Stimulated activated memory B cell treated with anti-CD40 and anti-IgM and Interleukin-4, amounts not matched to agents 10 μg/mL and 1 μg/mL and 100 μg/mL, for 72 hours (primary cell): Measurements from ENCODE around the gene ITGAE.

Source experiments
- ATAC-seq: fragments of 150-1000 bp; cut with Tn5 transposase; 2 replicates; pipeline ENCODE4 v1.10.0; 2021
- H3K27ac Mint-ChIP-seq: one replicate; pipeline ENCODE4 v1.8.0; 2022; ENCODE audit warnings: mild to moderate bottlenecking, mixed read lengths
- H3K27me3 Mint-ChIP-seq: one replicate; pipeline ENCODE4 v1.8.0; 2022; ENCODE audit warnings: mixed read lengths
- H3K36me3 Mint-ChIP-seq: one replicate; pipeline ENCODE4 v1.8.0; 2022; ENCODE audit warnings: mixed read lengths
- H3K4me1 Mint-ChIP-seq: one replicate; pipeline ENCODE4 v1.8.0; 2022; ENCODE audit warnings: mixed read lengths
- H3K4me3 Mint-ChIP-seq: one replicate; pipeline ENCODE4 v1.8.0; 2022; ENCODE audit warnings: mild to moderate bottlenecking, moderate library complexity, mixed read lengths
- H3K9me3 Mint-ChIP-seq: one replicate; pipeline ENCODE4 v1.8.0; 2022; ENCODE audit warnings: mixed read lengths

Gene ITGAE

DNA sequence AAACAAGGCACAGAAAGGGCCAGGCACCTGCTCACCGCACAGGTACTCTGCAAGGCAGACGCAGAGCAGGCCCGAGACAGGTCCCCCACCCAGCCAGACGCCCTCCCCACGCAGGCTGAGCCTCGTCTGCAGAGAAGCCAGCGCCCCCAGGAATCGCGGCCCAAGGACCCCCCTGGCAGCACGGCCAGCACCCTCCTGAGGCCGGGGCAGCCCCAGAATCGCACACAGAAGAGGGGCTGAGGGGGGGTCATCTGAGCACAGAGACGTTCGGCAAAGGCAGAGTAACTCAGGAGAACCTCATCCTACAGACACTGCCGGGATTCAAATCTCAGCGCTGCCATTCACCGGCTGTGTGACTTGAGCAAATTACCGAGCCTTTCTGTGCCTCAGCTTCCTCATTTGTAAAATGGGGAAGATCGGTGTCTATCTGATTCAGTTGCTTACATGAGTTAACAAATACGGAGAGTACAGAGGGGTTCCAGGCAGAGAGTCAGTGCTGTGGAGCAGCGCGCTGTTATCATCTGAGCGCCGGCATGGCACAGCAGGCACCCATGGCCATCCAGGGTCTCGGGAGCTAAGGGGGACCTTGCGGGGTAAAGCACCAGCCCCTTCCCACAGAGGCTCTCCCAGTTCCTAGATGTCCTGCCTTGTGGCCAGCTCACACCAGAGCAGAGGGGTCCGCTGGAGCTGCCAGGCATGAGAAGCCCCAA is 122.0 kb downstream of the ITGAE start:
- Mint-ChIP-seq H3K4me3 (no peak overlapping the region), H3K36me3 (peaks cover 33% of the 10 kb centered on the region), H3K4me1 (peaks cover 38% of the 10 kb centered on the region), H3K9me3 (no peaks in the 10 kb centered on the region), H3K27ac (no peak overlapping the region), H3K27me3 (no peaks in the 10 kb centered on the region)
- ATAC-seq = no peak

DNA sequence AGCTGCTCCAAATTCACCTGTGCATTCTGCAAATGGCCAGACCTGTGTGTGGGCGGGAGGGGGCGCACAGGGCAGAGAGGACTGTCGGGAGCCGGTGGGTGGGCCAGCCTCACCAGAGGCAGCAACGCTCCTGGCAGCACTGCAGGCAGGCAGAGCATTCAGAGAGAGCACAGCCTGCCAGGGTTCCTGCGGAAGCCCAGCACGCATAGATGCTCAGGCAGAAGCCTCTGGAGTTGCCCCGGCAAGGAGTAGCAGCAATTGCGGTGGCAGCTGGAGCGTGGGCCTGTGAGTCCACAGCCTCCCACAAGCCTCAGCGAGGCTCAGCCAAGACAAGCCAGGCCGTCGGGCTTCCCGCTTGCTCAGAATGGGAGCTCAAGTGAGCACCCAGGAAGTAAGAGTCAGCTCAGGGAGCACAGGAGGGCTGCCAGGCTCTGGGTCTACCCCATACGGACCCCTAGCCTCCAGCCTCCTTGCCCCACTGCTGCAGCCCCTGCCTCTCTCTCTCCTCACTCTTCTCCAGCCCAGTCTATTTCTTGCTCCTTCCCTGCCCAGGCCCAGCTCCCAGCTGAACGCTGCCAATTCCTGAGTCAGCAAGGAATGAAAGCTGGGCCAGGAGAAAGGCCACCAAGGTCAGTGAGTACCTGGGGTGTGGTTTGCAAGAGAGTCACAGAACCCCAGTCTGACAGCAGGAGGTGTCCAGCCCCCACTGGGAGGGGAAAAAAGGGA is 122.7 kb downstream of the ITGAE start:
- Mint-ChIP-seq H3K27ac (no peak overlapping the region), H3K27me3 (no peaks in the 10 kb centered on the region), H3K9me3 (no peaks in the 10 kb centered on the region), H3K4me1 (peaks cover 30% of the 10 kb centered on the region), H3K4me3 (no peak overlapping the region), H3K36me3 (peaks cover 33% of the 10 kb centered on the region)
- ATAC-seq = no peak

GRCh38 chr17:3675886-3676285 is 125.1 kb downstream of the ITGAE start:
- no peaks in the 10 kb centered on the region for H3K27me3 Mint-ChIP-seq
- H3K36me3 Mint-ChIP-seq = peaks cover 28% of the 10 kb centered on the region
- H3K4me3 Mint-ChIP-seq = no peak overlapping the region
- peaks cover 25% of the 10 kb centered on the region for H3K4me1 Mint-ChIP-seq
- ATAC-seq = no peak
- H3K27ac Mint-ChIP-seq = no peak overlapping the region
- no peaks in the 10 kb centered on the region for H3K9me3 Mint-ChIP-seq

DNA sequence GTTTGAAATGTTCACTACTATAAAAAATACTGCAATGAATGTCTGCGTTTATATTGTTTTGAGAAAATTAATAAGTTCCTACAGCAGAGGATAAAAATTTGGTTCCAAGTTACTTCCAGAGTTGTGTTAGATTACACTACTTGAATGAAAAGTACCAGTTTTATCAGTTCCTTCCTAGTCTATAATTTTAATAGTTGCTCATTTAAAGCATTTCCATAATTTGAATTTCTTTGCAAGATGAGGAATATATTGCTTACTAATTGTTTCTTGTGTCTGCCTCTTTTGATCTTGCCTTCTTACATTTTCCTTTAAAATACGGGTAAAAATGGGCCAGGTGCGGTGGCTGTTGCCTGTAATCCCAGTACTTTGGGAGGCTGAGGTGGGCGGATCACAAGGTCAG is 128.4 kb downstream of the ITGAE start:
- H3K27ac Mint-ChIP-seq = peak overlapping the region; percentile 30

GRCh38 chr17:3669548-3669947 is 131.4 kb downstream of the ITGAE start:
- Mint-ChIP-seq H3K27me3 (no peaks in the 10 kb centered on the region), H3K27ac (peak overlapping the region; percentile 94), H3K9me3 (no peaks in the 10 kb centered on the region), H3K4me3 (peak overlapping the region; percentile 93), H3K36me3 (peaks cover 6% of the 10 kb centered on the region), H3K4me1 (peaks cover 45% of the 10 kb centered on the region)
- ATAC-seq = no peak

More for the DNA sequence above, 128.4 kb downstream of the ITGAE start:
- Mint-ChIP-seq H3K9me3 (no peaks in the 10 kb centered on the region), H3K36me3 (peaks cover 16% of the 10 kb centered on the region), H3K4me3 (no peak overlapping the region), H3K27me3 (no peaks in the 10 kb centered on the region), H3K4me1 (peaks cover 39% of the 10 kb centered on the region)
- ATAC-seq = no peak

DNA sequence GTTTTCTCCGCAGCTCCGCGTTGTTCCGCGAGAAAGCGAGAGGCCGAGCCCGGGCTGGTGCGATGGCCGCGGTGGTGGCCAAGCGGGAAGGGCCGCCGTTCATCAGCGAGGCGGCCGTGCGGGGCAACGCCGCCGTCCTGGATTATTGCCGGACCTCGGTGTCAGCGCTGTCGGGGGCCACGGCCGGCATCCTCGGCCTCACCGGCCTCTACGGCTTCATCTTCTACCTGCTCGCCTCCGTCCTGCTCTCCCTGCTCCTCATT is 132.0 kb downstream of the ITGAE start:
- Mint-ChIP-seq H3K4me1 (peaks cover 45% of the 10 kb centered on the region), H3K27me3 (no peaks in the 10 kb centered on the region), H3K4me3 (peak overlapping the region; percentile 93), H3K27ac (peak overlapping the region; percentile 94), H3K9me3 (no peaks in the 10 kb centered on the region), H3K36me3 (peaks cover 11% of the 10 kb centered on the region)
- peak; percentile 1 for ATAC-seq

DNA sequence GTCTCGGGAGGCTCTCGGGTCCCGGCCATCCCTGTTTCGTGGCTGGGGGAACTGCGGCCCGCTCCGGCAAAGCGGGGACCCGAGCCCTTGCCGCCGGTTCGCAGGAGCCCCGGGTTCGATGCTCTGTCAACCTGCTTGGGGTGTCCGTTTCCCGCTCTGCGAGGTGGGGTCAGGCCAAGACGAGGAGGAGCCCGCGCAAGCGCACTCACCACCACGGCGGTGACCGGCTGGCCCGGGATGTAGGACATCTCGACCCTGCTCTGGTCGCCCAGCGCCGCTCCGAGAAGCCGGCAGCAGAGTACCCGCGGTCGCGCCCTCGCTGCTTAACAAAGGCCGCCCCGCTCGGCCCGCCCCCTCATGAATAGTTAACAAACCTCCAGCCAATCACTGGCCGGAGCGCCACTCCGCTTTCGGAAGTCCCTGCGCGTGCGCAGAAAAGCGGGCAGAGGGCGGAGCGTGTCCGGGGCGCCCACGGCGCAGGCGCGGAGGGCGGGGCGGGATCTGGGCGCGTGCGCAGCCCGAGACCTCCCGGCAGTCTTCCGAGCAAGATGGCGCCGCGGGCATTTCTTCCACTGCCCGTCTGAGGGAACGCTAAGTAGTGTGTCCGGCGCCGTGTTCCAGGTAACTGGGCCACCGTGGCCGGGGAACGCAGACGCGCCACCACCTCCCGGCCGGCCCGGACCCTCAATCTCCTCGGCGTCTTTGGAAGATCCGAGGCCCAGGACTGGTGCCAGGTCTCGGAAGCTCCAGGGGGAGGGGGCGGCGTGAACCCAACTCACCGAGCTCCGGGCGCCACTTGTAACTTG is 132.5 kb downstream of the ITGAE start, which contains the start of the genes EMC6 and TAX1BP3:
TSS of gene EMC6 (plus strand) at position 534 of the 806 bp plus-strand sequence. CDS start 335 bp downstream, outside the sequence.
TSS of gene TAX1BP3 (minus strand) at position 300 of the 806 bp plus-strand sequence. CDS start at position 248, 52 bp downstream.
- H3K27me3 Mint-ChIP-seq = no peaks in the 10 kb centered on the region
- H3K4me1 Mint-ChIP-seq = peaks cover 45% of the 10 kb centered on the region
- H3K36me3 Mint-ChIP-seq = peaks cover 12% of the 10 kb centered on the region
- peak within 1 kb of the TSS; percentile 94 for H3K27ac Mint-ChIP-seq
- H3K4me3 Mint-ChIP-seq = peak within 1 kb of the TSS; percentile 93
- peak; percentile 97 for ATAC-seq
- no peaks in the 10 kb centered on the region for H3K9me3 Mint-ChIP-seq

DNA sequence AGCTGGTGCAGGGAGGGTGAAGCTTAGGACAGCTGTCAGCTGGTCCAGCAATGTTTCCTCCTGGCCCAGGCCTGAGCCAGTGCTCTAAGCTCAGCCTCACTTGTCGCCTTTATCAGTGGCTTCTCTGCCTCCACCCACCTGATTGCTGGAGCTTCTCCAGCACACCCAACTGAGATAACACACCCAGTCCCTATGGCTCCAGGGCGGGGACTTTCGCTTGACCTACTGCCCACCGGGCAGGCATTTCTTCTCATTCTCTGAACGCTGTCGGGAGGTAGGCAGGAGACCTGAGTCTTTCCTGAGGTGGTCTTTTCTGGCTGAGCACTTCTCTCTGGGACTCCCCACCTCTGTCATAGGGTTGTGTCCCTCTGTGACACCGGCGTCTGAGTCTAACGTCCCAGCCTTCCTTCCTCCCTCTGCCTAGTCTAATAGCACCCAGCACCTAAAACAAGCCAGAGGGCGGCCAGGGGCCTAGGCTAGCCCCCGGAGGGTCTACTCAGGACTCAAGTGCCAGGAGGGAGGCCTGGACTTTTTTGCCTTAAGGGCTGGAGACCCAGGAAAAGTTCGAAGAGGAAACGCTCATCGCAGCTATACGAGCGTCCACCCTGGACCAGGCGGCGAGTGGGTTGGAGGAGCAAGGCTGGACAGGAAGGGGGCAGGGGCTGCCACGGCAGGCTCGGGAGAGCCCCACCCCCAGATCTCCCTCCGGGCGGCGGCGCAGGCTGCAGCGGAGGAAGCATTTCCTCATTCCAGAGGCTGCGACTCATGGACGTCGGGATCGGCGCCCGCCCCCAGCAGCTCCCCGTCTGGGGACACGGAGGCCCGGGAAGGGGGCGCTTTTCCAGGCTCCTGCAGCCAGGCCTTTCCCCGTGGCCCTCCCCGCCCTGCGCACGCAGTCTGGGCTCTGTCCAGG is 133.4 kb downstream of the ITGAE start:
- peak; percentile 20 for ATAC-seq

DNA sequence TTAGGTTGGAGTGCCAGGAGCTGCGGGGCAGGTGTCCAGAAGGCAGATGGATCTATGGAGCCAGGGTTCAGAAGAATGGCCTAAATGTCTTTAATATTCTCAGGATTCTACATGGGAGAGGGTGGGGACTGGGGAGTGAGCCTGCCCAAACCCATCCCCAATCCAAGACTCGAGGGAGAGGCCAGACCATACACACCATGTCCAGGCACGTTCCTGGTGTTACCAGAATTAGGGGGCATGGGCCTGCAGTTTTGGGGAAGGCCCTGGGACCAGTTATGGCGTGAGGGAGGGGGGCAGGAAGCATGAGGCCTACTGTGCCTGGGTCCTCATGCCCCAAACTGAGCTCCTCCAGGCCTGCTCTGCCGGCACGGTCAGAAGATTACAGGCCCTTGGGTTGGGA is 134.5 kb downstream of the ITGAE start:
- H3K4me1 Mint-ChIP-seq = peaks cover 33% of the 10 kb centered on the region
- H3K27me3 Mint-ChIP-seq = no peaks in the 10 kb centered on the region
- H3K36me3 Mint-ChIP-seq = peaks cover 7% of the 10 kb centered on the region
- H3K9me3 Mint-ChIP-seq = no peaks in the 10 kb centered on the region
- H3K27ac Mint-ChIP-seq = no peak overlapping the region
- no peak for ATAC-seq
- peak overlapping the region; percentile 21 for H3K4me3 Mint-ChIP-seq

More for the DNA sequence above, 133.4 kb downstream of the ITGAE start:
- peaks cover 12% of the 10 kb centered on the region for H3K36me3 Mint-ChIP-seq
- peaks cover 39% of the 10 kb centered on the region for H3K4me1 Mint-ChIP-seq
- no peaks in the 10 kb centered on the region for H3K9me3 Mint-ChIP-seq
- H3K4me3 Mint-ChIP-seq = peak overlapping the region; percentile 93
- no peaks in the 10 kb centered on the region for H3K27me3 Mint-ChIP-seq
- H3K27ac Mint-ChIP-seq = peak overlapping the region; percentile 94

DNA sequence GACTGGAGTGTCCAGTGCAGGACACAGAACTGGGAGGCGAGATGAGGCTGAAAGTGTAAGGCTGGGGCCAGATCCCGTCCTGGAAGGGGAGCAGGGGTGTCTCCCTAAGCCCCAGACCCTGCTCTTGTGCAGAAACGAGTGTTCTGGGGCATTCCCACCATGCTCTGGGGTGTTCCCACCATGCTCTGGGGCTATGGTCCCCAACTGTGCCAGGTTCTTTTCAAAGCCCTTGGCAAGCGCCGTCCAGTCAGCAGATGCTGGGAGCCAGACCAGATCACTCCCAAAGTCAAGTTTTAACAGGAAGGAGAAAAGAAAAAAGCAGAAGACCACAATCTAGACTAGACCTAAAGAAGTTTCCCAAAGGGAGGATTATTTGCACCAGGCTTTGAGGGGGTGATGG is 135.2 kb downstream of the ITGAE start:
- Mint-ChIP-seq H3K27me3 (no peaks in the 10 kb centered on the region), H3K27ac (no peak overlapping the region), H3K4me1 (peaks cover 31% of the 10 kb centered on the region), H3K4me3 (no peak overlapping the region), H3K36me3 (peaks cover 6% of the 10 kb centered on the region), H3K9me3 (no peaks in the 10 kb centered on the region)
- ATAC-seq = no peak
